ENCODE data around the gene SOCS3.

The SOCS3 gene

GRCh38 chr17:78366109-78366848, 6.4 kb upstream of the SOCS3 start:
- no peak for DNase-seq

- no peak for DNase-seq
Observed at GRCh38 chr17:78365561-78366108, 5.8 kb upstream of the SOCS3 start.

- no peak for DNase-seq
Observed at GRCh38 chr17:78364436-78365281, 4.8 kb upstream of the SOCS3 start.

- no peak for DNase-seq
Observed at GRCh38 chr17:78362671-78363070, 2.8 kb upstream of the SOCS3 start.

GRCh38 chr17:78362232-78362631, 2.4 kb upstream of the SOCS3 start:
- no peak for DNase-seq

GRCh38 chr17:78361225-78361701, 1.4 kb upstream of the SOCS3 start:
- no peak for DNase-seq

GRCh38 chr17:78360371-78361224, 721 bp upstream of the SOCS3 start:
- DNase-seq: peak; percentile 87

GRCh38 chr17:78359321-78359996, 418 bp downstream of the SOCS3 start:
- peak; percentile 48 for DNase-seq

- DNase-seq: no peak
Observed at GRCh38 chr17:78358538-78359320, 1.1 kb downstream of the SOCS3 start.

GRCh38 chr17:78357672-78358537, 2.0 kb downstream of the SOCS3 start:
- DNase-seq: peak; percentile 26

GRCh38 chr17:78357177-78357586, 2.7 kb downstream of the SOCS3 start:
- peak; percentile 47 for DNase-seq

- peak; percentile 96 for DNase-seq
Observed at GRCh38 chr17:78356101-78356713, 3.7 kb downstream of the SOCS3 start.

GRCh38 chr17:78355701-78356100, 4.2 kb downstream of the SOCS3 start:
- no peak for DNase-seq

GRCh38 chr17:78355045-78355641, 4.7 kb downstream of the SOCS3 start:
- DNase-seq: peak; percentile 74

GRCh38 chr17:78353834-78354233, 6.0 kb downstream of the SOCS3 start:
- no peak for DNase-seq

- DNase-seq: no peak
Observed at GRCh38 chr17:78351449-78352006, 8.3 kb downstream of the SOCS3 start.

GRCh38 chr17:78349891-78350642, 9.8 kb downstream of the SOCS3 start:
- no peak for DNase-seq
